Umbilical cord (tissue), 2 donors: ENCODE results near the gene NPDC1. TPM values are rescaled to one million over a fixed set of nuclear protein-coding genes. Genes with fewer than 3 reads are reported as not detected.
"Not testable (repeated sequence)": the region's sequence is repeated elsewhere in the genome, so short reads cannot be mapped to it uniquely, and the experiment has no call there.

Experiments used
- DNase-seq: peaks from one replicate; pipeline ENCODE4 v3.0.0-alpha.2; 2015; ENCODE audit warnings: low spot score
- total RNA-seq: library from RNA; depleted of rRNA; stranded (reverse); fragments of >200 nt; gene quantifications from one replicate; pipeline ENCODE4 v1.2.3, GENCODE V29; 2014; ENCODE audit warnings: low replicate concordance; ENCODE audit not compliant: insufficient read depth

Gene NPDC1
- total RNA-seq, 1 donor from 2014 or later: 6.5 TPM

- DNase-seq: no peak
These were observed 33.0 kb downstream of the NPDC1 start for GRCh38 chr9:137012694-137013570.

- DNase-seq: no peak
These were observed 33.9 kb downstream of the NPDC1 start for GRCh38 chr9:137011907-137012675.

- no peak for DNase-seq
These were observed 34.8 kb downstream of the NPDC1 start for GRCh38 chr9:137011156-137011555.

GRCh38 chr9:137009938-137010732 lies 35.8 kb downstream of the NPDC1 start:
- no peak for DNase-seq

- DNase-seq: no peak
These were observed 36.8 kb downstream of the NPDC1 start for GRCh38 chr9:137009217-137009616.

- DNase-seq: no peak
These were observed 37.7 kb downstream of the NPDC1 start for GRCh38 chr9:137008312-137008711.

- no peak for DNase-seq
These were observed 38.1 kb downstream of the NPDC1 start for GRCh38 chr9:137007816-137008270.

- DNase-seq: no peak
These were observed 38.7 kb downstream of the NPDC1 start for GRCh38 chr9:137007108-137007815.

- no peak for DNase-seq
These were observed 39.6 kb downstream of the NPDC1 start for GRCh38 chr9:137006116-137007003.

- DNase-seq: not testable (repeated sequence)
These were observed 41.7 kb downstream of the NPDC1 start for GRCh38 chr9:137004285-137004684.

- DNase-seq: no peak
These were observed 43.3 kb downstream of the NPDC1 start for GRCh38 chr9:137002646-137003041.

- DNase-seq: no peak
These were observed 43.9 kb downstream of the NPDC1 start for GRCh38 chr9:137001857-137002645.

- DNase-seq: peak; percentile 68
These were observed 45.6 kb downstream of the NPDC1 start for GRCh38 chr9:137000177-137000930.

- DNase-seq: no peak
These were observed 48.1 kb downstream of the NPDC1 start for GRCh38 chr9:136997830-136998234.

GRCh38 chr9:136997371-136997770 lies 48.6 kb downstream of the NPDC1 start:
- DNase-seq: no peak

- DNase-seq: peak; percentile 71
These were observed 49.4 kb downstream of the NPDC1 start, which contains the start of gene CLIC3 for GRCh38 chr9:136996361-136997292. TSS of gene CLIC3 (minus strand) at chr9:136996568. CDS start at chr9:136996543, 25 bp downstream.

GRCh38 chr9:136995772-136996311 lies 50.1 kb downstream of the NPDC1 start:
- peak; percentile 69 for DNase-seq
